Skin epidermis (tissue), 12 donors: Measurements from ENCODE around the gene EHD2.
"Not testable (repeated sequence)": the region's sequence is repeated elsewhere in the genome, so short reads cannot be mapped to it uniquely, and the experiment has no call there.

ENCODE experiments used
- H3K27ac ChIP-seq, 21 experiments: fragments of 200-600 bp; sonication (generic) in 11 of 21; one replicate each; pipeline ENCODE4 v1.5.0; 2020; ENCODE audit warnings: mild to moderate bottlenecking in 3 of 21, inconsistent platforms in 2 of 21, moderate library complexity in 2 of 21
- H3K4me3 ChIP-seq, 7 experiments: fragments of 200-600 bp; sonication (generic) in 2 of 7; one replicate each; pipeline ENCODE4 v1.5.0; 2020; ENCODE audit warnings: inconsistent platforms in 2 of 7, mild to moderate bottlenecking in 2 of 7, moderate library complexity in 1 of 7

Gene EHD2

GRCh38 chr19:47704656-47705055 lies 8.6 kb upstream of the EHD2 start:
- Histone ChIP-seq H3K4me3 (no peak overlapping the region), H3K27ac (no peak overlapping the region)

GRCh38 chr19:47707135-47707925 lies 5.9 kb upstream of the EHD2 start:
- Histone ChIP-seq H3K4me3 (no peak overlapping the region), H3K27ac (no peak overlapping the region)

GRCh38 chr19:47711652-47712242 lies 1.5 kb upstream of the EHD2 start:
- no peak overlapping the region for H3K27ac ChIP-seq

GRCh38 chr19:47714339-47714738 lies 1.1 kb downstream of the EHD2 start:
- Histone ChIP-seq H3K4me3 (peak overlapping the region; percentile 39 to 78 (median 54)), H3K27ac (peak overlapping the region in 14 of 21 experiments; percentile 84 to 94 (median 90))

More at GRCh38 chr19:47711652-47712242, 1.5 kb upstream of the EHD2 start:
- no peak overlapping the region for H3K4me3 ChIP-seq

GRCh38 chr19:47714855-47715254 lies 1.6 kb downstream of the EHD2 start:
- Histone ChIP-seq H3K4me3 (peak overlapping the region in 3 of 7 experiments; percentile 47 to 69 (median 53)), H3K27ac (peak overlapping the region in 2 of 21 experiments; percentile 84)

- H3K4me3 ChIP-seq, result no peak overlapping the region
- peak overlapping the region in 7 of 21 experiments; percentile 29 to 71 (median 47) for H3K27ac ChIP-seq
Measured at GRCh38 chr19:47716270-47716937, 3.2 kb downstream of the EHD2 start.

- H3K27ac ChIP-seq, result peak overlapping the region in 20 of 21 experiments; percentile 65 to 91 (median 86)
- not testable (repeated sequence) for H3K4me3 ChIP-seq
Measured at GRCh38 chr19:47718415-47719046, 5.3 kb downstream of the EHD2 start.

- H3K4me3 ChIP-seq, result peak overlapping the region in 4 of 7 experiments; percentile 2 to 5 (median 4)
Measured at GRCh38 chr19:47719047-47719859, 6.0 kb downstream of the EHD2 start.

GRCh38 chr19:47720669-47721422 lies 7.6 kb downstream of the EHD2 start:
- no peak overlapping the region for H3K4me3 ChIP-seq
- H3K27ac ChIP-seq, result peak overlapping the region in 14 of 21 experiments; percentile 16 to 91 (median 88)

More at GRCh38 chr19:47719047-47719859, 6.0 kb downstream of the EHD2 start:
- peak overlapping the region in 20 of 21 experiments; percentile 67 to 91 (median 86) for H3K27ac ChIP-seq

- no peak overlapping the region for H3K4me3 ChIP-seq
Measured at GRCh38 chr19:47723581-47723940, 10.3 kb downstream of the EHD2 start.

GRCh38 chr19:47725759-47726401 lies 12.7 kb downstream of the EHD2 start:
- Histone ChIP-seq H3K27ac (peak overlapping the region in 18 of 21 experiments; percentile 10 to 75 (median 54)), H3K4me3 (no peak overlapping the region)

More at GRCh38 chr19:47723581-47723940, 10.3 kb downstream of the EHD2 start:
- H3K27ac ChIP-seq, result peak overlapping the region in 12 of 21 experiments; percentile 8 to 80 (median 52)

- Histone ChIP-seq H3K4me3 (no peak overlapping the region), H3K27ac (peak overlapping the region in 17 of 21 experiments; percentile 10 to 75 (median 55))
Measured at GRCh38 chr19:47726467-47726866, 13.2 kb downstream of the EHD2 start.

GRCh38 chr19:47728295-47728694 lies 15.1 kb downstream of the EHD2 start:
- H3K27ac ChIP-seq, result peak overlapping the region in 12 of 21 experiments; percentile 7 to 90 (median 80)

GRCh38 chr19:47729468-47729798 lies 16.2 kb downstream of the EHD2 start:
- peak overlapping the region in 3 of 7 experiments; percentile 8 to 35 (median 30) for H3K4me3 ChIP-seq
- H3K27ac ChIP-seq, result peak overlapping the region in 20 of 21 experiments; percentile 42 to 90 (median 77)

More at GRCh38 chr19:47728295-47728694, 15.1 kb downstream of the EHD2 start:
- not testable (repeated sequence) for H3K4me3 ChIP-seq

GRCh38 chr19:47729799-47730520 lies 16.7 kb downstream of the EHD2 start:
- Histone ChIP-seq H3K27ac (peak overlapping the region in 18 of 21 experiments; percentile 44 to 90 (median 79)), H3K4me3 (peak overlapping the region in 5 of 7 experiments; percentile 3 to 35 (median 25))

- Histone ChIP-seq H3K4me3 (no peak overlapping the region), H3K27ac (peak overlapping the region in 8 of 21 experiments; percentile 60 to 89 (median 80))
Measured at GRCh38 chr19:47730521-47730889, 17.3 kb downstream of the EHD2 start.

- no peak overlapping the region for H3K4me3 ChIP-seq
- H3K27ac ChIP-seq, result peak overlapping the region in 1 of 21 experiments; percentile 75
Measured at GRCh38 chr19:47730910-47731309, 17.7 kb downstream of the EHD2 start.
